Testis (tissue), 3 donors: ENCODE data around the gene PCSK4. TPM values are rescaled to one million over a fixed set of nuclear protein-coding genes. Genes with fewer than 3 reads are reported as not detected.
A peak's percentile ranks its signal among the peaks of the same experiment; 100 is the strongest.

Experiments used
- DNase-seq: peaks from one replicate; pipeline ENCODE4 v3.0.0-alpha.2; 2019
- H3K27ac ChIP-seq, 2 donors: fragments of 200-600 bp; sonication (generic); one replicate each; pipeline ENCODE4 v1.5.1; 2019
- H3K27me3 ChIP-seq: fragments of 200-600 bp; sonication (generic); one replicate; pipeline ENCODE4 v1.5.1; 2019
- H3K36me3 ChIP-seq: fragments of 200-600 bp; sonication (generic); one replicate; pipeline ENCODE4 v1.5.1; 2017; ENCODE audit warnings: low read depth; ENCODE audit errors: missing control alignments
- H3K4me1 ChIP-seq: fragments of 200-600 bp; sonication (generic); one replicate; pipeline ENCODE4 v1.5.1; 2019
- H3K4me3 ChIP-seq, 2 donors: fragments of 200-600 bp; sonication (generic); one replicate each; pipeline ENCODE4 v1.5.1; 2017 to 2019
- H3K9me3 ChIP-seq: fragments of 200-600 bp; sonication (generic); one replicate; pipeline ENCODE4 v1.5.1; 2017
- POLR2A ChIP-seq: fragments of 450-650 bp; IDR thresholded peaks from one replicate; pipeline ENCODE4 v1.6.1; 2017; ENCODE audit warnings: antibody characterized with exemption, mild to moderate bottlenecking, moderate library complexity
- WGBS, 2 donors: methylation state at CpG; one replicate each; pipeline ENCODE4 v1.1.5; 2018; 5-methylcytosine and 5-hydroxymethylcytosine counted together
- intact Hi-C: fragments of 100-400 bp; cut with DNase I; formaldehyde crosslinking; loops from one replicate; pipeline ENCODE4 v1.15.1; 2023; ENCODE audit warnings: low total_unique reads
- polyA plus RNA-seq: library from polyadenylated mRNA; stranded (reverse); fragments of 350-450 nt; fragmentation: Illumina TruSeq; extraction: RNeasy Lipid Tissue Mini Kit (QIAGEN cat#74804); gene quantifications from one replicate; pipeline ENCODE4 v1.2.3, GENCODE V29; 2014; ENCODE audit warnings: low read depth, low replicate concordance; ENCODE audit not compliant: insufficient read depth
- total RNA-seq, 2 donors: library from RNA; depleted of rRNA; stranded (reverse); fragments of >200 nt; gene quantifications; one replicate each; pipeline ENCODE4 v1.2.3, GENCODE V29; 2016
- TF ChIP-seq, protein P1 (sequence below), 3 experiments: fragments of 450-650 bp in 2 of 3; fragments of 200-600 bp in 1 of 3; sonication (generic) in 1 of 3; IDR thresholded peaks; one replicate each; pipeline ENCODE4 v1.5.1; 2016 to 2019; ENCODE audit warnings: antibody characterized with exemption in 3 of 3, mild to moderate bottlenecking in 2 of 3, moderate library complexity in 1 of 3

PCSK4 gene
- total and polyA plus RNA-seq, 3 donors from 2014 or later, result 108 to 203 (median 179) TPM

DNA sequence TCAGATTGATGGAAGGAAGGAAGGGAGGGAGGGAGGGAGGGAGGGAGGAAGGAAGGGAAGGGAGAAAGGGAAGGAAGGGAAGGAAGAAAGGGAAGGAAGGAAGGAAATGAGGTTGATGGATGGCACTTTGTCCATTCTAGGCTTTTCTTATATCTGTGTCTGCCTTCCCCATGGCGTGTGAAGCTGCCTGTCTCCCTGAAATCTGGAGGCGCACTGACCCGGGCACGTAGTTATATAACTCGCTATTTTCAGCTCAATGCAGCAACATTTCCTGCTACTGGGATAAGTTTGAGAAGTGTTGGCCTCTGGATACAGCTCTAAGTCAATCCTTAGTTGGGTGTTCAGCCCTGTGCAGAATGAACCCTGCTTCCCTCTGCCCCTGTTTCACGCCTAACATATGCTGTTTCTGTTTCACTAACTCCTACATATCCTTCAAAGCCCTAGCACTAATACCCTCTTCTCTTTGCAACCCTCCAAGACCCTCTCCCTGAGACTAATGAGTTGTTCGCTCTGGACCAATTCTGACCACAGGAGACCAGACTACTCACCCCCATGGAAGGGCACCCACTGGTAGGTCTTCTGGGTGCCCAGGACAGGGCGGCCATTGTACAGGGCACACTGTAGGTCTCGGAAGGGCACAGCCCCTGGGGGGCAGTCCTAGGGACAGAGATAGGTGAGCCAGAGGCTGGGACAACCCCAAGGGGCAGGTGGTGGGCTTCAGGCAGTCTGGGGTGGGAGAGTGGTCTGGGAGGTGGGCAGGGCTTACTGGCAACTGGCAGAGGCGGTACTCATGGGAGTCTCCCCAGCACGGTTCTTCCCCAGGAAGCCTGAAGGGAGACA, 19.7 kb upstream of the PCSK4 start:
- peak overlapping the region; percentile 44 to 64 for H3K27ac ChIP-seq
- no peaks in the 10 kb centered on the region for H3K36me3 ChIP-seq
- WGBS, 2 donors, result 55 to 67% methylated on average over 9 to 11 of the region's 11 CpGs
- H3K9me3 ChIP-seq, result no peaks in the 10 kb centered on the region
- no peak for DNase-seq
- peaks cover 20% of the 10 kb centered on the region for H3K4me1 ChIP-seq
- TF ChIP-seq, protein P1, sequence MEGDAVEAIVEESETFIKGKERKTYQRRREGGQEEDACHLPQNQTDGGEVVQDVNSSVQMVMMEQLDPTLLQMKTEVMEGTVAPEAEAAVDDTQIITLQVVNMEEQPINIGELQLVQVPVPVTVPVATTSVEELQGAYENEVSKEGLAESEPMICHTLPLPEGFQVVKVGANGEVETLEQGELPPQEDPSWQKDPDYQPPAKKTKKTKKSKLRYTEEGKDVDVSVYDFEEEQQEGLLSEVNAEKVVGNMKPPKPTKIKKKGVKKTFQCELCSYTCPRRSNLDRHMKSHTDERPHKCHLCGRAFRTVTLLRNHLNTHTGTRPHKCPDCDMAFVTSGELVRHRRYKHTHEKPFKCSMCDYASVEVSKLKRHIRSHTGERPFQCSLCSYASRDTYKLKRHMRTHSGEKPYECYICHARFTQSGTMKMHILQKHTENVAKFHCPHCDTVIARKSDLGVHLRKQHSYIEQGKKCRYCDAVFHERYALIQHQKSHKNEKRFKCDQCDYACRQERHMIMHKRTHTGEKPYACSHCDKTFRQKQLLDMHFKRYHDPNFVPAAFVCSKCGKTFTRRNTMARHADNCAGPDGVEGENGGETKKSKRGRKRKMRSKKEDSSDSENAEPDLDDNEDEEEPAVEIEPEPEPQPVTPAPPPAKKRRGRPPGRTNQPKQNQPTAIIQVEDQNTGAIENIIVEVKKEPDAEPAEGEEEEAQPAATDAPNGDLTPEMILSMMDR (IDR thresholded peaks at IDR 0.05), result no peak
- no peak for TF ChIP-seq POLR2A
- H3K27me3 ChIP-seq, result no peaks in the 10 kb centered on the region
- no peak overlapping the region for H3K4me3 ChIP-seq
- intact Hi-C loops, result no loop called here

DNA sequence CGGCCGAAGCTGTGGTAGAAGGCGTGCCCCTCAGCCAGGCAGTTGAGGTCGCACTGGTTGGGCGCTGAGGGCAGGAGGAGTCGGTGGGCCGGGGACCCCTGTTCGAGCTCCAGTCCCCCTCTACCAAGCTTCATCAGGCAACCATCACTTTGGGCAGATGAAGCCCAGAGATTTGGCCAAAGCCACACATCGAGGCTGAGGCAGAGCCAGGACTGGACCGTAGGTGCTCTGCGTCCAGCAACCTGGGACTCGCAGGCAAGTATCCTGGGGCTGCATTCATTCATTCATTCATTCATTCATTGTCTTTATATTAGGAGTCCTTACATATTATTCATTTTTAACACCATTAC, 18.3 kb upstream of the PCSK4 start:
- H3K27me3 ChIP-seq, result no peaks in the 10 kb centered on the region
- H3K27ac ChIP-seq, result peak overlapping the region; percentile 84 to 89
- no peak for DNase-seq
- TF ChIP-seq POLR2A, result no peak
- TF ChIP-seq, protein P1 (IDR thresholded peaks at IDR 0.05), result no peak
- no peaks in the 10 kb centered on the region for H3K9me3 ChIP-seq
- H3K4me1 ChIP-seq, result peaks cover 27% of the 10 kb centered on the region
- peak overlapping the region in 1 of 2 donors; percentile 57 for H3K4me3 ChIP-seq
- intact Hi-C loops, result no loop called here
- H3K36me3 ChIP-seq, result no peaks in the 10 kb centered on the region
- WGBS, 2 donors, result 34 to 40% methylated on average over 8 of the region's 12 CpGs

- DNase-seq, result peak; percentile 95
- Histone ChIP-seq H3K4me1 (peaks cover 32% of the 10 kb centered on the region), H3K9me3 (no peaks in the 10 kb centered on the region), H3K27ac (peak overlapping the region; percentile 84 to 89), H3K27me3 (no peaks in the 10 kb centered on the region), H3K4me3 (peak overlapping the region; percentile 39 to 57), H3K36me3 (no peaks in the 10 kb centered on the region)
- WGBS, 2 donors, result 1% methylated on average over 23 to 35 of the region's 46 CpGs
- no peak for TF ChIP-seq POLR2A
- TF ChIP-seq, protein P1 (IDR thresholded peaks at IDR 0.05), result peak in 2 of 3 experiments; percentile 22 to 24
- intact Hi-C loops, result no loop called here
Observed at GRCh38 chr19:1507763-1508506, 17.8 kb upstream of the PCSK4 start.

- Histone ChIP-seq H3K27ac (peak overlapping the region; percentile 84 to 89), H3K4me3 (peak overlapping the region in 1 of 2 donors; percentile 57), H3K36me3 (no peaks in the 10 kb centered on the region), H3K9me3 (no peaks in the 10 kb centered on the region), H3K27me3 (no peaks in the 10 kb centered on the region), H3K4me1 (peaks cover 32% of the 10 kb centered on the region)
- TF ChIP-seq, protein P1 (IDR thresholded peaks at IDR 0.05), result no peak
- no peak for TF ChIP-seq POLR2A
- DNase-seq, result no peak
- intact Hi-C loops, result no loop called here
- 63 to 94% methylated on average over 2 to 23 of the region's 23 CpGs for WGBS, 2 donors
Observed at GRCh38 chr19:1507192-1507660, 17.1 kb upstream of the PCSK4 start.
